Measurements from ENCODE around the gene SYAP1. TPM values are rescaled to one million over a fixed set of nuclear protein-coding genes. Genes with fewer than 3 reads are reported as not detected.
"Not testable (repeated sequence)": the region's sequence is repeated elsewhere in the genome, so short reads cannot be mapped to it uniquely, and the experiment has no call there.

Gene SYAP1
- total and polyA plus RNA-seq, 2 donors (not counting 1 experiment from before 2014, with no cell fraction given) = 3.5 to 18.3 TPM

GRCh38 chrX:16725072-16725471, 5.7 kb downstream of the SYAP1 start:
- DNase-seq (no peak), ATAC-seq (ENCODE audit: low read depth) (no peak)
- H3K4me1 Mint-ChIP-seq = peaks cover 16% of the 10 kb centered on the region
- H3K4me3 Mint-ChIP-seq = no peak overlapping the region
- H3K27me3 ChIP-seq (replicated peaks in 1 of 4; ENCODE audit: control extremely low read depth in 1 of 4, control insufficient read depth in 3 of 4, insufficient read depth in 4 of 4, low read length in 3 of 4) = no peaks in the 10 kb centered on the region
- H4K20me1 ChIP-seq (ENCODE audit: control insufficient read depth, insufficient read depth, low read length, poor library complexity, severe bottlenecking) = peaks cover 13% of the 10 kb centered on the region
- H3K27ac Mint-ChIP-seq = no peak overlapping the region
- TF ChIP-seq EZH2 (IDR thresholded peaks at IDR 0.05; ENCODE audit: borderline replicate concordance, insufficient read depth, low read depth, low read length, poor library complexity, severe bottlenecking) (no peak), CTCF (IDR thresholded peaks at IDR 0.05) (no peak)
- no peak overlapping the region for H3K27ac ChIP-seq (ENCODE audit: low read length in 2 of 2)
- H3K9me3 ChIP-seq (ENCODE audit: control extremely low read depth in 1 of 3, control insufficient read depth in 2 of 3, insufficient read depth in 1 of 3, low read length in 2 of 3) = no peaks in the 10 kb centered on the region
- no peaks in the 10 kb centered on the region for H3K36me3 ChIP-seq (replicated peaks in 1 of 2; ENCODE audit: control extremely low read depth in 1 of 2, control insufficient read depth in 1 of 2, extremely low read depth in 1 of 2, insufficient read depth in 2 of 2, low read length in 1 of 2)
- 100% methylated on average over 1 of the region's 7 CpGs for WGBS (ENCODE audit: insufficient coverage)
- ChIA-PET POLR2A (no interaction called here), CTCF (no interaction called here)
- no peaks in the 10 kb centered on the region for H3K27me3 Mint-ChIP-seq
- H3K9ac ChIP-seq (ENCODE audit: low read length) = no peak overlapping the region
- H3K9me3 Mint-ChIP-seq (ENCODE audit: insufficient read depth) = no peaks in the 10 kb centered on the region
- H3K4me1 ChIP-seq (ENCODE audit: control insufficient read depth in 2 of 2, insufficient read depth in 2 of 2, low read length in 2 of 2) = peaks cover 6 to 10% of the 10 kb centered on the region in 2 donors
- no peak overlapping the region for H3K4me2 ChIP-seq (replicated peaks; ENCODE audit: low read depth, low read length, poor library complexity, severe bottlenecking)
- intact Hi-C loops (cut with micrococcal nuclease) = no loop called here
- H3K79me2 ChIP-seq (ENCODE audit: control insufficient read depth, insufficient read depth, low read length) = peaks cover 72% of the 10 kb centered on the region
- H2AFZ ChIP-seq (ENCODE audit: insufficient read depth, low read depth, low read length, poor library complexity, severe bottlenecking) = no peak overlapping the region
- H3K4me3 ChIP-seq (ENCODE audit: control extremely low read depth in 1 of 5, extremely low read depth in 1 of 5, insufficient read depth in 1 of 5, low read depth in 2 of 5, low read length in 4 of 5) = no peak overlapping the region

DNA sequence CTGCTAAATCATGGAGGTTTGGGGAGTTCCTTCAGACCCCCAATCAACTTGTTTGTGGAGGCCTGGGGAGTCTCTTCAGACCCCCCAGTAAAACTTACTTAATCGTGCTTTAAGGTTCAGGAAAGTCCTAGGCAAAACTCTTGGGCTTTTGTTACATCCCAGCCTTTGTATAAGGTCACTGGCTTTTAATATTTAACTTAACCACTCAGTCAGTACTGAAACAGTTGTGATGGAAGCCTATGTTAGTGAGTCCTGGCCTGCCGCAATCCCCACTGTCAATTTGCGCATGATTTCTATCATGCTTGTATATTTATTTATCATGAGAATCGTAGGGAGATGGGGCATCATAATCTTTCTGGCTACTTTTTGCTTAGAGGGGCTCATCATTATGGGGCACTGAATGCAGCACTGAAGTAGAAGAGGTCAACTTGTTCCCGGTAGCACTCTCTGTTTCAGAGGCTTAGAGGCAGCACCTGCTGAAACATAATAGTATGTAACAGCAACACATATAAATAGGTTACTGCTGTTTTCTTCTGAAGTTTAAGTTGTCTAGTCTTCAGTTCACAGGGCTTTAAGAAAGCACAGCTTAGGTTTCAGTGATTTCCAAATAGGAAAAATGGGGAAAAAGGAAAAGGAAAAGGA, 7.1 kb downstream of the SYAP1 start:
- H3K9me3 Mint-ChIP-seq (ENCODE audit: insufficient read depth); H3K4me3 Mint-ChIP-seq; ATAC-seq (ENCODE audit: low read depth); DNase-seq; POLR2A ChIA-PET; H3K27me3 ChIP-seq (replicated peaks in 1 of 4; ENCODE audit: control extremely low read depth in 1 of 4, control insufficient read depth in 3 of 4, insufficient read depth in 4 of 4, low read length in 3 of 4); CTCF ChIA-PET; H3K9me3 ChIP-seq (ENCODE audit: control extremely low read depth in 1 of 3, control insufficient read depth in 2 of 3, insufficient read depth in 1 of 3, low read length in 2 of 3); H3K27ac ChIP-seq (ENCODE audit: low read length in 2 of 2); H3K4me1 Mint-ChIP-seq; H2AFZ ChIP-seq (ENCODE audit: insufficient read depth, low read depth, low read length, poor library complexity, severe bottlenecking); H3K27ac Mint-ChIP-seq; H3K4me2 ChIP-seq (replicated peaks; ENCODE audit: low read depth, low read length, poor library complexity, severe bottlenecking); H3K36me3 ChIP-seq (replicated peaks in 1 of 2; ENCODE audit: control extremely low read depth in 1 of 2, control insufficient read depth in 1 of 2, extremely low read depth in 1 of 2, insufficient read depth in 2 of 2, low read length in 1 of 2); H3K4me1 ChIP-seq (ENCODE audit: control insufficient read depth in 2 of 2, insufficient read depth in 2 of 2, low read length in 2 of 2); H3K27me3 Mint-ChIP-seq; H3K9ac ChIP-seq (ENCODE audit: low read length); intact Hi-C loops (cut with micrococcal nuclease); H3K4me3 ChIP-seq (ENCODE audit: control extremely low read depth in 1 of 5, extremely low read depth in 1 of 5, insufficient read depth in 1 of 5, low read depth in 2 of 5, low read length in 4 of 5): not testable (repeated sequence)
- Histone ChIP-seq H4K20me1 (ENCODE audit: control insufficient read depth, insufficient read depth, low read length, poor library complexity, severe bottlenecking) (peaks cover 13% of the 10 kb centered on the region), H3K79me2 (ENCODE audit: control insufficient read depth, insufficient read depth, low read length) (peaks cover 60% of the 10 kb centered on the region)
- no CpG with 5 or more reads among the region's 5 CpGs for WGBS (ENCODE audit: insufficient coverage)

Measured in B cell (primary cell).